ENCODE measurements around the gene CNTNAP5.

CNTNAP5 gene

DNA sequence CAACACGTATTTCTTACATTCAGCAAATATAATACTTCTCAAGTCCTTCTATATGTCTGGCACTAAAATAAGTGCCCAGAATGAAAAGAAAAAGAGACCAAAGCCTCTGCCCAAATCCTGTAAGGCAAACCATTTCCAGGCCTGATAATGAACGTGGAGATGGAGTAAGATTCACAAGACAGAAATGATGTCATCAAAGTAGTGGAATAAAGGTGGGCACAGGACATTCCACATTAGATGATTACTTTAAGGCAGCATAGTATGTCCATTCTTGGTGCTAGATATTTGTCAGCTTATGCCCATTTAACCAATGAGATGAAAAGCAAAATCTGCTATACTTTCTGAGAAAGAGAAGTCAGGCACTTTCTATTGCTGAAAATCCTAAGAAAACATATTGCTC lies 38.5 kb downstream of the CNTNAP5 start:
- no peak for DNase-seq (ENCODE audit: low read depth)

GRCh38 chr2:124065636-124066035 lies 40.5 kb downstream of the CNTNAP5 start:
- DNase-seq (ENCODE audit: low read depth), result no peak

GRCh38 chr2:124066776-124067175 lies 41.7 kb downstream of the CNTNAP5 start:
- no peak for DNase-seq (ENCODE audit: low read depth)

DNA sequence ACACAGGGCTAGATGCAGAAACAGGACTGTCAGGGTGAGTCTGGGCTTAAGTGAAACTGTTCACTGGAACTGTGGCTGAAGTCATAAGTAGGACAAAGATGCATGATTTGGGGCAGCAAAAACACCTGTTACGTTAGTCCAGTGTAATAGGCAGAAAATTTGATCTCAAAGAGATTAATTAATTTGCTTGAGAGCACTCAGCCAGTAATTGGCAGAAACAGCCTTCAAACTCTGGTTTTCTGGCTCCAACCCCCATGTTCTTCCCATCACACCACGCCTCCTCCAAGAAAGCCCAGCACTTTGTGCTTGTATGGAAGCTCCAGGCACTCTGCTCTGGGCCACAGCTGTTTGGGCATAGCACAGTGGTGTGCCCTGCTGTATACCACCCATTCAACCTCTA lies 54.0 kb downstream of the CNTNAP5 start:
- no peak for DNase-seq (ENCODE audit: low read depth)

DNA sequence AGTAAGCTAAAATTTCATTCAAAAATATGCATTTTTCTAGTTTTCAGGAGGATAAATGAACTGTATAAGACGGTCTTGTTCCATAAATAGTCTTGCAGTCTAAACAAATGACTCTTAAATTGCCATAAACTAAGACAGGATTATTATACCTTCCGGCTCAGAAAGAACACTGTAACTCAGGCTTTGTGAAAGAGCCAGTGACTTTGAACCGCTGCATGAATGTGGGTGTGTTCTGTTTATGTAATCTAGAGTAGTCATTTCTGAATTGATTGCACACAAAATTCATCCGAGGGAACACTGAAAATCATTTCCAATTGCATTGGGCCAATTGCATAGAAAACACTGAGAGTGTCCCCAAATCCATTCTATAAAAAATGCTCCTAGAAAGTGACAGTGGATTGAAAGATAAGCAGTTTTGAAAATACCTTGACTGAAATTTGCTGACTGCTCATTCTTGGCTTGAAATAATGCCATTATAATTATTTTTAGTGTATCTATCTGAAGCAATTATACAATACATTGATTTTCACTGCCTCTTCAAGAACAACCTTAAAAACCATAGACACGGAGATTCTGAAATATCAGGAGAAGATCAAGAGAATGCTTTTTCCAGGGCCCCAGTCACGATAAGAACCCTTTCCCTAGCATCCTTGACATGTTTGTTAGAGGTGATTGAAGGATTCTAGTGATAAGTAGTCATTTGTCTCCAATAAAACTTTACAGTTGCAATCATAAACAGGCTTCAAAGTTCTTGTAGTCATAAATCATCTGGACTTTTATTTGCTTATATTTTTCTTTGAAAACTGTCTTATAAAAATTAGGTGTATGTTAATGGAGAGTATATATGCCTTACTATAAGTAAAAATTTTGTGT lies 55.4 kb downstream of the CNTNAP5 start:
- DNase-seq (ENCODE audit: low read depth), result no peak

DNA sequence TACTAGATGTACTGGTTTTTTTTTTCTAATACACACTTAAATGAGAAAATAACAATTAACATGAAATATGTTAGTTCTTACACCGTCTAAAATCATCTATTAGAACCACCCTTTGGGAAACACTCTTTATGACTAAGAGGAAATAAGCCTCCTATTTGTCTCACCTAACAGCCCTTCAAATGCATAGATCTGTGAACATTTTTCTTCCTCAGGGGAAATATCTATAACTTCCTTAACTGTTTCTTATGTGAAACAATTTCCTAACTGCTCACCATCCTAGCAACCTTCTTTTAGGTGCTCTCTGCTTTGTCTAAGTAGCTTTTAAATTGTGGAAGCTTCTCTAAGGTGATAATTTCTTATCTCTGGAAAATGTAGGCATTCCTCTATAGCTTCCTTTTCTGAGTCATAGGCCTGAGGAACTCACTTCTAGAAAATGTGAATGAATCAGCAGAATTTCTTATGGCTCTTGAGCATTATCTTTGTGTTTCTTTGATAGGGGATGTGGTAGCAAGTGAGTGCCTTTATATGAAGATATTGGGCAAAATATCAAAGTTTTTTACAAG lies 56.1 kb downstream of the CNTNAP5 start:
- no peak for DNase-seq (ENCODE audit: low read depth)

- DNase-seq (ENCODE audit: low read depth), result no peak
These were observed 63.5 kb downstream of the CNTNAP5 start for GRCh38 chr2:124088616-124089015.

GRCh38 chr2:124091721-124092120 lies 66.6 kb downstream of the CNTNAP5 start:
- DNase-seq (ENCODE audit: low read depth), result no peak

DNA sequence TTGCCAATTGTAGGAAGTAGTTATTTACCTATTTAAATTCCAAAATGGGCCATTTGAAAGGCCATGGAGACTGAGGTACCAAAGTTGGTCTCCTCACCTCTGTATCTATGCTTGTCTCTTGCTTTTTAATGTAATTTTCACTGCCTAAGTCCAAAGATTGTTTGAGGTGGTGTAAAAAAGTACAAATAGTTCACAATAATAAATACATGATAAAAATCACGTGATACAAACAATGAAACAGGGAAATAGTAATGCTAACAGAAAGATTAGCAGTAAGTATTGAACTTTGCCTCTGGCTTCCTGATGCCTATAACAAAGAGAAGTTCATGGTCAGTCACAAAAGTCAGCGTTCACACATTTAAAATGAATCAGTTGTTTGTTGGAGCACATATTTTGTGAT lies 67.6 kb downstream of the CNTNAP5 start:
- no peak for DNase-seq (ENCODE audit: low read depth)

DNA sequence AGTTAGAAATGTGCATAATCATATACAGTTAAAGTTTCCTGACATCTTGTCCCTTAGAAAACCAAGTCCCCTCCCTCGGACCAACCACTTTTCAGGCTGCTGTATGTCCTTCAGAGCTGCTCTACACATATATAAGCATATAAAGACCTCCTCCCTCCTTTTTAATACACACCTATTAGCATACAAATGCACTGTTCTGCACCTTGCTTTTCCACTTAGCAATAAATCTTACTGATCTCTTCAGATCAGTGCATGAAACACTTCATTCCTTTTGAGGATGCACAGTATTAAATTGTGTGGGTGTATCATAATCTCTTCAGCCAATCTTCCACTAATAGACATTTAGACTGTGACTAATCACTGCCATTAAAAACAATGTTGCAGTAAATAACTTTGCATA lies 79.8 kb downstream of the CNTNAP5 start:
- no peak for DNase-seq (ENCODE audit: low read depth)

DNA sequence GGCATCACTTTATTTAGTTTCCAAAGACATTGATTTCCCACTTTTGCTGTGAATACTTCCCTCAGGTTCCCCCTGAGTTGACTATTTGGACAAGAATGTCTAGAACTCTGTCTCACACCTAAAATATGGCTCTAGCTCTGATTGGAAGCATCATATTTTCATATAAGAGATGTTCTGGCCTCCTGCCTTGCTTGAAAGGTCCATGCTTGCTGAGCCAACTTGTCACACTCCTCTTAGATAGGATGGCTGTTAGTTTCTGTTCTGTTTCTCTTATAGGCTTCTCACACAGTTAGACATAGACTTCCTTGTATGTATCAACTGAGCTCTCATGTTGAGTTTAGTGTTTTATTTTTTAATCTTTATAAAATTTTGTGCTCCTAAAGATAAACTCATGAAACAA lies 87.1 kb downstream of the CNTNAP5 start:
- DNase-seq (ENCODE audit: low read depth), result no peak

- DNase-seq (ENCODE audit: low read depth), result no peak
These were observed 87.9 kb downstream of the CNTNAP5 start for GRCh38 chr2:124112966-124113365.

DNA sequence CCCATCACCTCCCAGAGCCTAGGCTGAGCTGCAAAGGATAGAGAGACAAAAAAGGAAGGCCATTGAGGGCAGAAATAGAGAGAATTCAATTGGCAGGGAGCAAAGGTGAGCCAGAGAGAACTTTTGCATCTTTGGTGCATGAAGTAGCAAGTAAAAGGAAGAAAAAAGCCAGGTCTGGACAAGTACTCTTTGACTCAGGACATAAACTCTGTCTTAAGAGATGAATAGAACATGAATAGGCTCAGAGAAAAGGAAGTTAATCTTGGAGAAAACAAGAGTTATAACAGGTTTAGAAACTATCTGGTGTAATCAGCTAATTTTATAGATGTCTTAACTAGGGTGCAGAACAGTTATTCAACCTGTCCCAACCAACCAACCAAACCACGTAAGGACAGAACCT lies 95.2 kb downstream of the CNTNAP5 start:
- no peak for DNase-seq (ENCODE audit: low read depth)

GRCh38 chr2:124121106-124121505 lies 96.0 kb downstream of the CNTNAP5 start:
- no peak for DNase-seq (ENCODE audit: low read depth)

- no peak for DNase-seq (ENCODE audit: low read depth)
These were observed 96.7 kb downstream of the CNTNAP5 start for GRCh38 chr2:124121760-124122275.

- no peak for DNase-seq (ENCODE audit: low read depth)
These were observed 97.3 kb downstream of the CNTNAP5 start for GRCh38 chr2:124122340-124122739.

DNA sequence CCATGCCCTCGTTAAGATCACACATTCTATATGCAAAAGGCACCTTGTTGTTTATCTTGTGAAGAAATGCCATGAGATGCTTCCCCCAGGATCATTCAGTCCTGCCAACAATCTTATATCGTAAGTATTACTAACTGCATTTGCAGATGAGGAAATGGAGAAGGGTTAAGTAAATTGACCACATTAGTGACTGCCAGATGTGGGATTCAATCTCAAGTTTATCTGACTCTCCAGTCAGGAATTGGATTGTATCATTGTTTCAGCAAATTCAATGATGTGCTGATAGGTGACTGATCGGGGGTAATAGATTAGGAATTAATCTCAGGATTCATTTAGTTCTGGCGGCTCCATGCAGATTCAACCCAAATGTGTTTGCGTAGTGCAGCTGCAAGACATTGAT lies 106.2 kb downstream of the CNTNAP5 start:
- no peak for DNase-seq (ENCODE audit: low read depth)

- DNase-seq (ENCODE audit: low read depth), result no peak
These were observed 111.0 kb downstream of the CNTNAP5 start for GRCh38 chr2:124136110-124136509.

- no peak for DNase-seq (ENCODE audit: low read depth)
These were observed 113.0 kb downstream of the CNTNAP5 start for GRCh38 chr2:124138076-124138475.

DNA sequence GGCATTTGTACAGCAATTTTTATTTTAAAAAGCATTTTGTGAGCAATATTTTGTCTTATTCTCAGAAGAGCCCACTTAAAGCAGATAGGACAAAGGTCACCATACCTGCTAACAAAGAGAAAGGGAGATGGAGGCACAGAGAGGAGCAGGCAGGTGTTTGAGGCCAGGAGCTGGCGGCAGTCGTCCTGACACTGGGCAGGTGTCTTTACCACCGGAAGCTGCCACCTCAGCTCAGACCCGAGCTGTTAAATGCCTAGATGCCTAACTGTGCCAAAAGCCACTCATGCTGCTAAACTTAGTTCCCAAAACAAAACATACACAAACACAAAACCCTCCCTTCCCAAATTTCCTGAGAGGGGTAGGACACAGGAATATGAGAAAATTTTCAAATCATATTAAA lies 120.9 kb downstream of the CNTNAP5 start:
- no peak for DNase-seq (ENCODE audit: low read depth)

GRCh38 chr2:124147552-124147951 lies 122.5 kb downstream of the CNTNAP5 start:
- DNase-seq (ENCODE audit: low read depth), result no peak

DNA sequence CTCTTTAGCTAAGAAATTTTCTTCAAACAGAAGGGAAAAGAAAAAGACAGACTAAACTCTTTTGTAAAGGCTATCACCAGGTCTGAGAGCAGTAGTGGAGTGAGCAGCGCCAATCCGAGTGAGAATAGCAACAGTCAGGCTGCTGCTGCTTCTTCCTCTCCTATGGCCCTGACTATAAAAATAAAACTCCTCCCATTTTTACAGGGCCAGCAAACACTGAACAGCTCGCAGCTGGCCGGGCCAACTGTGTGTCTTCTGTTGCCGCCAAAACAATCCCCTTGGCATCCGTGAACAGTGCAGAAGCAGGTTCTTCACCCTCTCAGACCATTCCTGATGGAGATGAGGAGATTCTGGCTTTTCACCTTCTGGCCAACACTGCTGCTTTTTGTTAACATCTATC lies 124.5 kb downstream of the CNTNAP5 start:
- DNase-seq (ENCODE audit: low read depth), result no peak

DNA sequence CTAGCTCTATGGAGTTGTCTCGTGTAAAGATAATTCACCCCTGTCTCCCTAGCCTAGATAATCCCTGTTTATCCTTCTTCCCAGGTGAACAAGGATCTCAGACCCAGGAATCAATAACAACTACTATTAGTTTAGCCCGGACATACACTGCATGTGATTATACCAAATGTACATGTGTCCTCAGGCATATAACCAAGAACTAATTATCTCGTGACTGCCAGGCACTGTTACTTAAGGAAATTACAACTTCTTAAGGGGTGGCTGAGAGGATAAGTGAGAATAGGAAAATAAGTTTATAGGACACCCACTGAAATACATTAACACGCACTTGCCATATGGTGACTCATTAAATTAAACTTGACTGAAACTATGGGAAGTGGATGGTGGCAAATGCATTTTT lies 126.6 kb downstream of the CNTNAP5 start:
- no peak for DNase-seq (ENCODE audit: low read depth)

GRCh38 chr2:124153713-124154112 lies 128.6 kb downstream of the CNTNAP5 start:
- no peak for DNase-seq (ENCODE audit: low read depth)

All from fibroblast of gingiva (primary cell).